ENCODE data around the gene KCNQ1.
A peak's percentile ranks its signal among the peaks of the same experiment; 100 is the strongest.

Gene KCNQ1

DNA sequence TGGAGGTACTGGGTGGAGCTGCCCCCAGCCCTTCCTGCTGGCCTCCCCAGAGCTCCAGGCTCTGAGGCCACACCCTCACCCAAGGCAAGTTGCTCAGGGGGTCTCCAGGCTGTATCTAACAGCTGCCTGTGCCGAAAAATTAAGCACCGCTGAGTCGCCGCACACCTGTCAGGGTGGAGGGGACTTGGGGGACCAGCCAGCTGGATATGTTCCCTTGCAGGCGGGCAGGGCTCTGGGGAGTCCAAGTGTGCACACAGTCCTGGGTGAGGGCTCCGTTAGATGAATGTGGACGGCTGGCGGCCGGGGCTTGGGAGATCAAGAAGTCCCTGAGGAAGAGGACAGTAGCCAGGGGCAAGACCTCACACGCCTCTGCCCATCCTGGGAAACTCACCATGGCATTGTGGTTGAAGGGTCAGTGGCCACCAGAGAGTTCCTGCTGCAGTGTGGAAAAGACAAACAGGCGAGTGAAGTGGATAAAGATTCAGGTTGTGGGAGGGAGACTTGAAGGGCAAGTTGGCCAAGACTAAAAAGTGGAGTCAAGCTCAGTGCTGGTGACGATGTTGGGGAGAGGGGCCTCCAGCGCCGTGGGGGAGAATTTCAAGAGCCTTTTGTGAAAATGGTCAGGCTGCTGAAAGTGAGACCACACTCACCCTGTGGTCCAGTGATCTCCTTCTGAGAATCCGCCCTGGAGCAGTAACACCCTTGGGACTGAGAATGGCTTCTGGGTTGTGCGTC, 371.1 kb downstream of the KCNQ1 start:
- TF ChIP-seq, protein P1, sequence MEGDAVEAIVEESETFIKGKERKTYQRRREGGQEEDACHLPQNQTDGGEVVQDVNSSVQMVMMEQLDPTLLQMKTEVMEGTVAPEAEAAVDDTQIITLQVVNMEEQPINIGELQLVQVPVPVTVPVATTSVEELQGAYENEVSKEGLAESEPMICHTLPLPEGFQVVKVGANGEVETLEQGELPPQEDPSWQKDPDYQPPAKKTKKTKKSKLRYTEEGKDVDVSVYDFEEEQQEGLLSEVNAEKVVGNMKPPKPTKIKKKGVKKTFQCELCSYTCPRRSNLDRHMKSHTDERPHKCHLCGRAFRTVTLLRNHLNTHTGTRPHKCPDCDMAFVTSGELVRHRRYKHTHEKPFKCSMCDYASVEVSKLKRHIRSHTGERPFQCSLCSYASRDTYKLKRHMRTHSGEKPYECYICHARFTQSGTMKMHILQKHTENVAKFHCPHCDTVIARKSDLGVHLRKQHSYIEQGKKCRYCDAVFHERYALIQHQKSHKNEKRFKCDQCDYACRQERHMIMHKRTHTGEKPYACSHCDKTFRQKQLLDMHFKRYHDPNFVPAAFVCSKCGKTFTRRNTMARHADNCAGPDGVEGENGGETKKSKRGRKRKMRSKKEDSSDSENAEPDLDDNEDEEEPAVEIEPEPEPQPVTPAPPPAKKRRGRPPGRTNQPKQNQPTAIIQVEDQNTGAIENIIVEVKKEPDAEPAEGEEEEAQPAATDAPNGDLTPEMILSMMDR (IDR thresholded peaks at IDR 0.05; ENCODE audit: low read depth, low read length, missing control alignments): no peak
- H3K4me3 ChIP-seq (ENCODE audit: low read depth, low read length): no peak overlapping the region
- in situ Hi-C loops (cut with HindIII; ENCODE audit: low sequenced_read_pairs): no loop called here
- no peak for DNase-seq (ENCODE audit: low read depth)

DNA sequence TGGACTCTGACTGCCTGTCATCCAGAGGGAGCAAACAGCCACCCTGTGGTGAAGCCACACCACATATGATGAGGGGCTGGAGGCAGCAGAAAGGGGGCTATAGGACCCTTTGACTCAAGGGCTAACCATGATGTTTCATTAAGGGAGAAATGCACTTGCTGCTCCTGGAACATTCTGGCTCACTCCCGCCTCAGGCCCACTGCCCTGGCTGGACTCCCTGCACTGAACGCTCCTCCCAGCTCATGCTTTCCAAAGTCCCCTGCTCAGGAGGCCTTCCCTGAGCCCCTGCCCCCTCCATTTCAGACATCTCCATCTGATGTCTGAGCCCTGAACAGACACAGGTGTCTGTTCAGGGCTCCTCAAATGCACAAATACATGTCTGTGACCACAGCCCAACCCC, 371.7 kb downstream of the KCNQ1 start:
- in situ Hi-C loops (cut with HindIII; ENCODE audit: low sequenced_read_pairs): no loop called here
- TF ChIP-seq, protein P1 (IDR thresholded peaks at IDR 0.05; ENCODE audit: low read depth, low read length, missing control alignments): no peak
- no peak for DNase-seq (ENCODE audit: low read depth)

DNA sequence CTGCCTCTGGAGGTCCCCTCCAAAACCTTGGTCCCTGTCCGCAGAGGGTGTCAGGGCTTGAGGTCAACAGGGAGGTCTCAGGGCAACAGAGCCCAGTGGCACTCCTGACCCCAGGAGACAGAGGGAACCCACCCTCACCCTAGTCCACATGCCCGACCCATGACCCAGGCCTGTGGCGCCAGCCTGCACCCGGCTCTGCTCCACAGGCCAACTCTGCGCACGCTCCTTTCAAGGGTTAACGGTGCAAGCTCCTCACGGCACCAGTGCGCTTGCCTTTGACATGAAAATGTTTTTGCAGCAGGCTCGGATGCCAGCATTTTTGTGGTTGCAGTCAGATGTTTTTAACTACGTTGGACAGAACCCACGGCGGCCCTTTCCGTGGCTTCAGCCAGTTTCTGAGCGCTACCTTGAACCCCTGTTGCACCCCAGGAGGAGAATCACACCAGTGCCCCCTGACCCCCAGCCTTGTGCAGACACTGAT, 372.2 kb downstream of the KCNQ1 start:
- H3K4me3 ChIP-seq (ENCODE audit: low read depth, low read length): no peak overlapping the region
- in situ Hi-C loops (cut with HindIII; ENCODE audit: low sequenced_read_pairs): no loop called here
- TF ChIP-seq, protein P1 (IDR thresholded peaks at IDR 0.05; ENCODE audit: low read depth, low read length, missing control alignments): no peak
- DNase-seq (ENCODE audit: low read depth): peak; percentile 57

More for the DNA sequence above, 371.7 kb downstream of the KCNQ1 start:
- no peak overlapping the region for H3K4me3 ChIP-seq (ENCODE audit: low read depth, low read length)

DNA sequence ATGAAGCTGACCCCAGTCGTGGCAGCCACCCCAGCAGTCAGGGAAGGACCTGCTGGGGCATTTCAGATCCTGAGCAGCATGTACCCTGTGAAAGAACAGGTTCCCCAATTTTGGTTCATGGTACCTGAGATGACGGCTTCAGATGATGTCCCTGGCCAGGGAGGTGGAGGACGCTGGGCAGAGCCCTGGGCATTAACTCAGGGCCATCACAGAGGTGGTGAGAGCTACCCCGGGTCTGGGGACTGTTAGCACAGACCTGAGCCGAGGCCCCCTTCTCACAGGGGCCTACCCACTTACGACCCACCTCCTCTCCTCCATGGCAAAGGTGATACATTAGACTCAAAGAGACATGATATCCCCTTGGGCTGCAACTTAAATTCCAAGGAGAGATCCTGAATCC, 372.6 kb downstream of the KCNQ1 start:
- no peak for DNase-seq (ENCODE audit: low read depth)
- TF ChIP-seq, protein P1 (IDR thresholded peaks at IDR 0.05; ENCODE audit: low read depth, low read length, missing control alignments): no peak
- in situ Hi-C loops (cut with HindIII; ENCODE audit: low sequenced_read_pairs): no loop called here
- H3K4me3 ChIP-seq (ENCODE audit: low read depth, low read length): no peak overlapping the region

DNA sequence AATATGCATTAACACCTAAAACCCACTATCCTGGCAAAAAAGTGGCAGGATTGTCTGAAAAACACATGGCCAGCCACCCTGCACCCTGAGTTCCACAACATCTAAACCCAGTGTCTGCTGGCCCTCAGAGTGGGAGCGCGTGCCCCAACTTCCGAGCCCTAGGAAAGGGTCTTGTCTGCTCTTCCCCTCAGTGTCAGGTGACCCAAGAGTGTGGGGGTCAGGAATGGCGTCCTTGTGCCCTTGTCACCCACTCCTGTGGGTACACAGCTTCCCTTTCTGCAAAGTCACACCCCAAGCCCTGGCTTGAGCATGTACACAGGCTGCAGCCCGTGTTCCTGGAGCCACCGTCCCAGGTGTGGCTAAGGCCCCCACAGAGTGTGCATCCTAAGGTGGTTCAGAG, 373.2 kb downstream of the KCNQ1 start:
- in situ Hi-C loops (cut with HindIII; ENCODE audit: low sequenced_read_pairs): no loop called here
- no peak for DNase-seq (ENCODE audit: low read depth)
- TF ChIP-seq, protein P1 (IDR thresholded peaks at IDR 0.05; ENCODE audit: low read depth, low read length, missing control alignments): no peak
- no peak overlapping the region for H3K4me3 ChIP-seq (ENCODE audit: low read depth, low read length)

DNA sequence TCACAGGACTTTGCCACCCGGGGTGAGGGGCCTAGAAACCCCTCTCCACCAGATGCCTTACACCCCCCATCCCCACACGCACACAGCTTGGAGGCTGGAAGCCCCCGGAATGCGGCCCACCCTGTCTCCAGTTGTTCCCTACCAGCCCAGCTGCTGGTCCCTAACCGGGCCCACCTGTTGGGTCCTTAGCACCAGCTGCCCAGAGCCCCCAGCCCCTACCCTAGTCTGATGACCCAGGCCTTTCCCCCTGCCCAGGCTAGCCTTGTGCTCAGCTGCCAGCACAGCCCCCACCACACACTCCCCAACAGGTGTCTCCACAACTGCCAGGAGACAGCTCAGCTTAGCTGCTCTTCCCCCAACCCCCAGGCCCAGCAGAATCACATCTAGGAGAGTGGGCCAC, 373.7 kb downstream of the KCNQ1 start:
- TF ChIP-seq, protein P1 (IDR thresholded peaks at IDR 0.05; ENCODE audit: low read depth, low read length, missing control alignments): no peak
- no peak for DNase-seq (ENCODE audit: low read depth)

More for the DNA sequence above, 373.7 kb downstream of the KCNQ1 start:
- H3K4me3 ChIP-seq (ENCODE audit: low read depth, low read length): no peak overlapping the region
- in situ Hi-C loops (cut with HindIII; ENCODE audit: low sequenced_read_pairs): no loop called here

Data from astrocyte of the cerebellum (primary cell).